ENCODE measurements around the gene ZDHHC19. TPM values are rescaled to one million over a fixed set of nuclear protein-coding genes. Genes with fewer than 3 reads are reported as not detected.
"Not testable (repeated sequence)": the region's sequence is repeated elsewhere in the genome, so short reads cannot be mapped to it uniquely, and the experiment has no call there.

Gene ZDHHC19
- total RNA-seq, 4 donors from 2014 or later, result not detected

DNA sequence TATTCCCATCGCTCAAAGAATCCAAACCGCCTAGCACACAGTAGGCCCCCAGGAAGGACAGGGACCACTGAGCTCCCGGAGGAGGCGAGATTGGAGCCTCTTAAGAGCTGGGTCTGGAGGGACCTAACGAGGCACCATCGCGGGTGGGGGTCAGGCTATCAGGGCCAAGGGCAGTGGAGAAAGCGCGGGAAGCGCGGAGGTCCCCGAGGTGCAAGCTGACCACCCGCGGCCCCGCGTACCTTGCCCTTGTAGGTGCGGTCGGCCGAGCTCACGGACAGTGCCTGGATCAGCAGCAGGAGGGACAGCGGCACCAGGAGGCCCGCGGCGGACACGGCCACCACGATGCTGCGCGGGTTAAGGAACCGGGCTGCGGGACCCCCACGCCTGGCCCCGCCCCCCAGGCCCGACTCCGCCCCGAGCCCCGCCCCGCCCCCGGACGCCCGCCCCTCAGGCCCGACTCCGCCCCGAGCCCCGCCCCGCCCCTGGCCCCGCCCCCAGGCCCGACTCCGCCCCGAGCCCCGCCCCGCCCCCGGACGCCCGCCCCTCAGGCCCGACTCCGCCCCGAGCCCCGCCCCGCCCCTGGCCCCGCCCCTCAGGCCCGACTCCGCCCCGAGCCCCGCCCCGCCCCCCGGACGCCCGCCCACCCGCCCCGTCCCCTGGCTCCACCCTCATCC is 3.9 kb downstream of the ZDHHC19 start:
- no peak for DNase-seq

DNA sequence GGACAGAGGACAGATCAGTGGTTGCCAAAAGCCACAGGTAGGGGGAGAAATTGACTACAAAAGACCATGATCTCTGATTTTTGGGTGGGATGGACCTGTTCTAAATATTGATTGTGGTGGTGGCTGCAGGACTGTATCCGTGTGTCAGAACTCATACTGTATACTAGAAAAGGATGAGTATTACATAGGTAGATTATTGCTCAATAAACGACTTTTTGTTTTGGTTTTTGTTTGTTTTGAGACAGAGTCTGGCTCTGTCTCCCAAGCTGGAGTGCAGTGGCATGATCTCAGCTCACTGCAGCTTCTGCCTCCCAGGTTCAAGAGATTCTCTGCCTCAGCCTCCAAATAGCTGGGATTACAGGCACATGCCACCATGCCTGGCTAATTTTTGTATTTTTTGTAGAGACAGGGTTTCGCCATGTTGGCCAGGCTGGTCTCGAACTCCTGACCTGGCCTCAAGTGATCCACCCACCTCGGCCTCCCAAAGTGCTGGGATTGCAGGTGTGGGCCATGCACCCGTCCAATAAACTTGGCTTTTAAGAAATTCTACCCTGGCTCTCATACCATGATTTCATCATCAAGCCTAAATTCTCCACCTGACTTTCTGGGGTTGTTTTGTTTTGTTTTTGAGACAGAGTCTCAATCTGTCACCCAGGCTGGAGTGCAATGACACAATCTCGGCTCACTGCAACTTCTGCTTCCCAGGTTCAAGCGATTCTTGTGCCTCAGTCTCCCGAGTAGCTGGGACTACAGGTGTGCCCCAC is 5.6 kb downstream of the ZDHHC19 start:
- H3K9me3 ChIP-seq; DNase-seq; H3K27ac ChIP-seq; H3K4me3 ChIP-seq; H3K4me1 ChIP-seq; intact Hi-C loops (cut with DNase I; ENCODE audit: low total_unique reads); in situ Hi-C loops (cut with MboI; ENCODE audit: low sequenced_read_pairs in 4 of 4); H3K36me3 ChIP-seq; ATAC-seq: not testable (repeated sequence)
- H3K27me3 ChIP-seq, result peaks cover 5 to 17% (median 14%) of the 10 kb centered on the region in 3 donors

More for the DNA sequence above, 3.9 kb downstream of the ZDHHC19 start:
- in situ Hi-C loops (cut with MboI; ENCODE audit: low sequenced_read_pairs in 4 of 4) (no loop called here), intact Hi-C loops (cut with DNase I; ENCODE audit: low total_unique reads) (no loop called here)
- H3K4me3 ChIP-seq, result peak overlapping the region in 3 of 4 donors; percentile 25 to 60 (median 45)
- no peak for ATAC-seq
- TF ChIP-seq POLR2A (IDR thresholded peaks at IDR 0.05), result no peak
- TF ChIP-seq, protein P1, sequence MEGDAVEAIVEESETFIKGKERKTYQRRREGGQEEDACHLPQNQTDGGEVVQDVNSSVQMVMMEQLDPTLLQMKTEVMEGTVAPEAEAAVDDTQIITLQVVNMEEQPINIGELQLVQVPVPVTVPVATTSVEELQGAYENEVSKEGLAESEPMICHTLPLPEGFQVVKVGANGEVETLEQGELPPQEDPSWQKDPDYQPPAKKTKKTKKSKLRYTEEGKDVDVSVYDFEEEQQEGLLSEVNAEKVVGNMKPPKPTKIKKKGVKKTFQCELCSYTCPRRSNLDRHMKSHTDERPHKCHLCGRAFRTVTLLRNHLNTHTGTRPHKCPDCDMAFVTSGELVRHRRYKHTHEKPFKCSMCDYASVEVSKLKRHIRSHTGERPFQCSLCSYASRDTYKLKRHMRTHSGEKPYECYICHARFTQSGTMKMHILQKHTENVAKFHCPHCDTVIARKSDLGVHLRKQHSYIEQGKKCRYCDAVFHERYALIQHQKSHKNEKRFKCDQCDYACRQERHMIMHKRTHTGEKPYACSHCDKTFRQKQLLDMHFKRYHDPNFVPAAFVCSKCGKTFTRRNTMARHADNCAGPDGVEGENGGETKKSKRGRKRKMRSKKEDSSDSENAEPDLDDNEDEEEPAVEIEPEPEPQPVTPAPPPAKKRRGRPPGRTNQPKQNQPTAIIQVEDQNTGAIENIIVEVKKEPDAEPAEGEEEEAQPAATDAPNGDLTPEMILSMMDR (IDR thresholded peaks at IDR 0.05 in 4 of 5, conservative IDR thresholded peaks at IDR 0.05 in 1 of 5), result no peak
- no peaks in the 10 kb centered on the region for H3K9me3 ChIP-seq
- no peaks in the 10 kb centered on the region for H3K4me1 ChIP-seq
- no peak overlapping the region for H3K27ac ChIP-seq
- H3K27me3 ChIP-seq, result peaks cover 5 to 17% (median 14%) of the 10 kb centered on the region in 3 donors
- no peaks in the 10 kb centered on the region for H3K36me3 ChIP-seq

DNA sequence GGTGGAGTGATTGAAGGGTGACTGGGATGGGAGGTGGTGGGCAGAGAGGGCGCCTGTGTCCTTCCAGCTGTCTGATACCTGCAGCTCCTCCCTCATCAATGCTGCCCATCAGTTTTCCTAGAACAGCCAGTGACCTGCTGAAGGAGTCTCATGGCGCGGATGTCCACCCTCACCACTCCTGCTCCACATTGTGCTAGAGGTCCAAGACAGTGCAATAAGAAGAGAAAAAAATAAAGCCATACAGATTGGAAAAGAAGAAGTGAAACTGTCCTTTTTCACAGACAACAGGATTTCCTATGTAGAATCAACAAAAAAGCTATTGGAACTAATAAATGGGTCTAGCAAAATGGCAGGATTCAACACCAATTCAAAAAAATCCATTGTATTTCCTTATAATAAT is 7.4 kb downstream of the ZDHHC19 start:
- intact Hi-C loops (cut with DNase I; ENCODE audit: low total_unique reads) (no loop called here), in situ Hi-C loops (cut with MboI; ENCODE audit: low sequenced_read_pairs in 4 of 4) (loop anchor here in 1 of 4 donors (5.0 kb wide), 1 partner anchor 132 kb away; no protein-coding TSS in a partner anchor)
- H3K27ac ChIP-seq, result no peak overlapping the region
- DNase-seq (no peak), ATAC-seq (no peak)
- TF ChIP-seq POLR2A (IDR thresholded peaks at IDR 0.05), result no peak
- TF ChIP-seq, protein P1 (IDR thresholded peaks at IDR 0.05 in 4 of 5, conservative IDR thresholded peaks at IDR 0.05 in 1 of 5), result no peak
- no peak overlapping the region for H3K4me3 ChIP-seq
- H3K36me3 ChIP-seq, result no peaks in the 10 kb centered on the region
- no peaks in the 10 kb centered on the region for H3K4me1 ChIP-seq
- H3K9me3 ChIP-seq, result no peaks in the 10 kb centered on the region
- H3K27me3 ChIP-seq, result peaks cover 5 to 17% (median 14%) of the 10 kb centered on the region in 3 donors

DNA sequence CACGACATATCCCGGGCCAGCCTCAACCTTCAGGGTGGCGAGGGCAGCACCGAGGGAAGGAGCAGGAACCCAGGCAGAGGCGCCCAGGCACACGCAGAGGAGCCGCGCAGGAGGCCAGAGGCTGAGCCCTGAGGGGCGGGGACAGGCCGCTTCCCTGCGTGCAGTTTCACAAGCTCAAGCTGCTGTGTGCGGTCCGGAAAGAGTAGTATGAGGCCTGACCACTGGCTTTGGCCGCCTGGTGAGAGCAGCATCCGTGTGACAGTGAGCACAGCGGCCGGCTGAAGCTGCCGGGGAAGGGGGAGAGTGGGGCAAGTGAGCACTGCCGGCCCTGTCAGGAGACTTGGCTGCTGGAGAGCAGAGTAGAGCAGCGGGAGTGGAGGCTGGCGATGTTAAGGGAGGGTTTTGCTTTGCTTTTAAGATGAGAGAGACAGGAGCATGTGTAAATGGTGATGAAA is 8.7 kb downstream of the ZDHHC19 start:
- DNase-seq (no peak), ATAC-seq (peak in 1 of 2 donors; percentile 34)
- peaks cover 5 to 14% (median 10%) of the 10 kb centered on the region in 3 donors for H3K27me3 ChIP-seq
- TF ChIP-seq, protein P1 (IDR thresholded peaks at IDR 0.05 in 4 of 5, conservative IDR thresholded peaks at IDR 0.05 in 1 of 5), result no peak
- TF ChIP-seq POLR2A (IDR thresholded peaks at IDR 0.05), result no peak
- H3K36me3 ChIP-seq, result no peaks in the 10 kb centered on the region
- no peaks in the 10 kb centered on the region for H3K9me3 ChIP-seq
- in situ Hi-C loops (cut with MboI; ENCODE audit: low sequenced_read_pairs in 4 of 4), result loop anchor here in 1 of 4 donors (5.0 kb wide), 1 partner anchor 130 kb away; no protein-coding TSS in a partner anchor
- H3K4me1 ChIP-seq, result no peaks in the 10 kb centered on the region
- H3K27ac ChIP-seq, result no peak overlapping the region
- no peak overlapping the region for H3K4me3 ChIP-seq
- intact Hi-C loops (cut with DNase I; ENCODE audit: low total_unique reads), result no loop called here
